ENCODE data around the gene CPNE6. TPM values are rescaled to one million over a fixed set of nuclear protein-coding genes. Genes with fewer than 3 reads are reported as not detected.
A peak's percentile ranks its signal among the peaks of the same experiment; 100 is the strongest.

Gene CPNE6
- total and polyA plus RNA-seq, 2 of the 8 experiments (the other 6 are each of a cell fraction or from before 2014, with no cell fraction given), result 0.05 TPM; not detected in 1

GRCh38 chr14:24113801-24114531 lies 42.6 kb downstream of the CPNE6 start (continued):
- TF ChIP-seq HDAC2 (IDR thresholded peaks at IDR 0.05; ENCODE audit: borderline replicate concordance in 1 of 2, low read depth in 2 of 2, low read length in 2 of 2) (peak in 1 of 2 experiments; percentile 8; a peak in 2 of 4 replicates), MAFK (IDR thresholded peaks at IDR 0.05; ENCODE audit: low read depth, low read length) (no peak), POLR2A (IDR thresholded peaks at IDR 0.05; ENCODE audit: control extremely low read depth in 1 of 2, low read depth in 2 of 2, low read length in 2 of 2) (no peak), TAF1 (IDR thresholded peaks at IDR 0.05; ENCODE audit: low read depth, low read length) (no peak; the same call in 1 of the 2 replicates), TBP (IDR thresholded peaks at IDR 0.05; ENCODE audit: low read depth, low read length) (peak; percentile 13), RNF2 (IDR thresholded peaks at IDR 0.05; ENCODE audit: borderline replicate concordance, low read depth, low read length, missing control alignments, poor library complexity, severe bottlenecking) (no peak), RBBP5 (IDR thresholded peaks at IDR 0.05; ENCODE audit: borderline replicate concordance, low read depth, low read length) (peak; percentile 73; the same call in 1 of the 2 replicates), SIX5 (IDR thresholded peaks at IDR 0.05; ENCODE audit: low read depth, low read length) (no peak), KDM1A (IDR thresholded peaks at IDR 0.05; ENCODE audit: borderline replicate concordance, low read length) (no peak), SAP30 (IDR thresholded peaks at IDR 0.05; ENCODE audit: insufficient read depth, insufficient replicate concordance, low read length) (peak; percentile 92), RXRA (IDR thresholded peaks at IDR 0.05; ENCODE audit: insufficient read depth, low read depth, low read length) (no peak), ZNF274 (IDR thresholded peaks at IDR 0.05; ENCODE audit: borderline replicate concordance, extremely low read depth, low read length) (no peak), TEAD4 (IDR thresholded peaks at IDR 0.05; ENCODE audit: low read depth, low read length) (no peak), ASH2L (IDR thresholded peaks at IDR 0.05; ENCODE audit: low read length) (peak; percentile 89), RAD21 (IDR thresholded peaks at IDR 0.05 in 1 of 2, conservative IDR thresholded peaks at IDR 0.05 in 1 of 2; ENCODE audit: low read depth in 2 of 2, low read length in 2 of 2) (no peak), JUND (IDR thresholded peaks at IDR 0.05; ENCODE audit: low read length) (no peak), CHD1 (IDR thresholded peaks at IDR 0.05; ENCODE audit: low read depth, low read length) (no peak), E2F6 (IDR thresholded peaks at IDR 0.05) (no peak), YY1 (IDR thresholded peaks at IDR 0.05; ENCODE audit: low read depth, low read length) (no peak), EP300 (IDR thresholded peaks at IDR 0.05; ENCODE audit: borderline replicate concordance in 1 of 2, low read depth in 2 of 2, low read length in 2 of 2) (no peak), SIRT6 (IDR thresholded peaks at IDR 0.05; ENCODE audit: low read length) (no peak), SIN3A (conservative IDR thresholded peaks at IDR 0.05 in 1 of 2, IDR thresholded peaks at IDR 0.05 in 1 of 2; ENCODE audit: low read depth in 1 of 2, low read length in 2 of 2) (peak; percentile 86 to 96; a peak in 3 of 4 replicates), CBX8 (IDR thresholded peaks at IDR 0.05; ENCODE audit: borderline replicate concordance, low read depth, low read length) (no peak)

All from H1 (cell line).